ENCODE results near the gene SIMC1. TPM values are rescaled to one million over a fixed set of nuclear protein-coding genes. Genes with fewer than 3 reads are reported as not detected.
A peak's percentile ranks its signal among the peaks of the same experiment; 100 is the strongest.
"Not testable (repeated sequence)": the region's sequence is repeated elsewhere in the genome, so short reads cannot be mapped to it uniquely, and the experiment has no call there.

The SIMC1 gene
- total RNA-seq, 1 donor from 2014 or later: 43.4 TPM

GRCh38 chr5:176216393-176216916, 21.8 kb upstream of the SIMC1 start:
- H3K27ac Mint-ChIP-seq: peak overlapping the region; percentile 85

GRCh38 chr5:176217188-176217729, 21.0 kb upstream of the SIMC1 start:
- DNase-seq (ENCODE audit: low spot score in 2 of 2, unreplicated experiment in 2 of 2); H3K9me3 Mint-ChIP-seq; H3K27me3 Mint-ChIP-seq (ENCODE audit: low read depth); H3K36me3 Mint-ChIP-seq: not testable (repeated sequence)
- Mint-ChIP-seq H3K4me3 (peak overlapping the region; percentile 49), H3K4me1 (peaks cover 15% of the 10 kb centered on the region), H3K27ac (peak overlapping the region; percentile 87)

More at GRCh38 chr5:176216393-176216916, 21.8 kb upstream of the SIMC1 start:
- H3K4me1 Mint-ChIP-seq: peaks cover 15% of the 10 kb centered on the region
- H3K9me3 Mint-ChIP-seq; H3K36me3 Mint-ChIP-seq; H3K27me3 Mint-ChIP-seq (ENCODE audit: low read depth); H3K4me3 Mint-ChIP-seq; DNase-seq (ENCODE audit: low spot score in 2 of 2, unreplicated experiment in 2 of 2): not testable (repeated sequence)

- H3K9me3 Mint-ChIP-seq: not testable (repeated sequence)
- Mint-ChIP-seq H3K4me1 (peaks cover 15% of the 10 kb centered on the region), H3K27ac (peak overlapping the region; percentile 87)
Measured at GRCh38 chr5:176217764-176218163, 20.5 kb upstream of the SIMC1 start.

GRCh38 chr5:176222006-176222405, 16.2 kb upstream of the SIMC1 start:
- H3K27ac Mint-ChIP-seq; H3K4me3 Mint-ChIP-seq; H3K4me1 Mint-ChIP-seq; H3K9me3 Mint-ChIP-seq; H3K36me3 Mint-ChIP-seq; DNase-seq (ENCODE audit: low spot score in 2 of 2, unreplicated experiment in 2 of 2); H3K27me3 Mint-ChIP-seq (ENCODE audit: low read depth): not testable (repeated sequence)

More at GRCh38 chr5:176217764-176218163, 20.5 kb upstream of the SIMC1 start:
- peak overlapping the region; percentile 49 for H3K4me3 Mint-ChIP-seq
- H3K36me3 Mint-ChIP-seq; DNase-seq (ENCODE audit: low spot score in 2 of 2, unreplicated experiment in 2 of 2); H3K27me3 Mint-ChIP-seq (ENCODE audit: low read depth): not testable (repeated sequence)

GRCh38 chr5:176228358-176228757, 9.9 kb upstream of the SIMC1 start:
- H3K9me3 Mint-ChIP-seq; H3K27me3 Mint-ChIP-seq (ENCODE audit: low read depth); H3K4me1 Mint-ChIP-seq; H3K4me3 Mint-ChIP-seq; DNase-seq (ENCODE audit: low spot score in 2 of 2, unreplicated experiment in 2 of 2); H3K27ac Mint-ChIP-seq; H3K36me3 Mint-ChIP-seq: not testable (repeated sequence)

GRCh38 chr5:176233253-176233652, 5.0 kb upstream of the SIMC1 start:
- not testable (repeated sequence) for H3K4me3 Mint-ChIP-seq; H3K27ac Mint-ChIP-seq; H3K4me1 Mint-ChIP-seq; H3K9me3 Mint-ChIP-seq; H3K27me3 Mint-ChIP-seq (ENCODE audit: low read depth); H3K36me3 Mint-ChIP-seq; DNase-seq (ENCODE audit: low spot score in 2 of 2, unreplicated experiment in 2 of 2)

GRCh38 chr5:176235155-176235554, 3.1 kb upstream of the SIMC1 start:
- DNase-seq (ENCODE audit: low spot score in 2 of 2, unreplicated experiment in 2 of 2); H3K27me3 Mint-ChIP-seq (ENCODE audit: low read depth); H3K4me3 Mint-ChIP-seq; H3K36me3 Mint-ChIP-seq; H3K4me1 Mint-ChIP-seq; H3K9me3 Mint-ChIP-seq; H3K27ac Mint-ChIP-seq: not testable (repeated sequence)
- peak; percentile 47 for TF ChIP-seq CTCF (IDR thresholded peaks at IDR 0.05; ENCODE audit: unreplicated experiment)

GRCh38 chr5:176238645-176239283, 540 bp downstream of the SIMC1 start:
- not testable (repeated sequence) for H3K27ac Mint-ChIP-seq; H3K4me1 Mint-ChIP-seq; DNase-seq (ENCODE audit: low spot score in 2 of 2, unreplicated experiment in 2 of 2); H3K27me3 Mint-ChIP-seq (ENCODE audit: low read depth); H3K4me3 Mint-ChIP-seq; H3K9me3 Mint-ChIP-seq; H3K36me3 Mint-ChIP-seq

- H3K27ac Mint-ChIP-seq; H3K4me3 Mint-ChIP-seq; H3K4me1 Mint-ChIP-seq; H3K36me3 Mint-ChIP-seq; H3K9me3 Mint-ChIP-seq; H3K27me3 Mint-ChIP-seq (ENCODE audit: low read depth); DNase-seq (ENCODE audit: low spot score in 2 of 2, unreplicated experiment in 2 of 2): not testable (repeated sequence)
Measured at GRCh38 chr5:176239304-176239703, 1.1 kb downstream of the SIMC1 start.

- H3K27me3 Mint-ChIP-seq (ENCODE audit: low read depth); DNase-seq (ENCODE audit: low spot score in 2 of 2, unreplicated experiment in 2 of 2); H3K36me3 Mint-ChIP-seq; H3K4me3 Mint-ChIP-seq; H3K27ac Mint-ChIP-seq; H3K9me3 Mint-ChIP-seq; H3K4me1 Mint-ChIP-seq: not testable (repeated sequence)
Measured at GRCh38 chr5:176244318-176244717, 6.1 kb downstream of the SIMC1 start.

- Mint-ChIP-seq H3K9me3 (peaks cover 12% of the 10 kb centered on the region), H3K36me3 (peaks cover 11% of the 10 kb centered on the region)
- not testable (repeated sequence) for H3K4me3 Mint-ChIP-seq; H3K27me3 Mint-ChIP-seq (ENCODE audit: low read depth); DNase-seq (ENCODE audit: low spot score in 2 of 2, unreplicated experiment in 2 of 2); H3K27ac Mint-ChIP-seq; H3K4me1 Mint-ChIP-seq
Measured at GRCh38 chr5:176245074-176245473, 6.8 kb downstream of the SIMC1 start.

- Mint-ChIP-seq H3K9me3 (peaks cover 16% of the 10 kb centered on the region), H3K36me3 (peaks cover 14% of the 10 kb centered on the region)
- not testable (repeated sequence) for H3K4me1 Mint-ChIP-seq; H3K27me3 Mint-ChIP-seq (ENCODE audit: low read depth); H3K4me3 Mint-ChIP-seq; H3K27ac Mint-ChIP-seq; DNase-seq (ENCODE audit: low spot score in 2 of 2, unreplicated experiment in 2 of 2)
Measured at GRCh38 chr5:176245489-176245888, 7.3 kb downstream of the SIMC1 start.

GRCh38 chr5:176250691-176251090, 12.5 kb downstream of the SIMC1 start:
- Mint-ChIP-seq H3K9me3 (peaks cover 21% of the 10 kb centered on the region), H3K36me3 (peaks cover 23% of the 10 kb centered on the region)
- H3K4me1 Mint-ChIP-seq; DNase-seq (ENCODE audit: low spot score in 2 of 2, unreplicated experiment in 2 of 2); H3K27ac Mint-ChIP-seq; H3K4me3 Mint-ChIP-seq; H3K27me3 Mint-ChIP-seq (ENCODE audit: low read depth): not testable (repeated sequence)
